GM12878 (cell line): ENCODE results near the gene CNNM4. TPM values are rescaled to one million over a fixed set of nuclear protein-coding genes. Genes with fewer than 3 reads are reported as not detected.

Experiments used
- ATAC-seq: fragments of 200-7000 bp; cut with Tn5 transposase; 3 replicates; pipeline ENCODE4 v1.9.1; 2020; ENCODE audit warnings: mild to moderate bottlenecking, moderate library complexity
- BruUV-seq: library from RNA; stranded (reverse); fragments of 400-500 nt; replicated peaks from 2 replicates; lab custom pipeline; 2021; lab: Mats Ljungman, UMichigan
- CTCF ChIA-PET: fragments of 300-600 bp; sonication (Branson Sonifier 250); formaldehyde crosslinking; extraction: SDS; loops from one replicate; lab custom pipeline; 2021; ENCODE audit warnings: inconsistent platforms; lab: Yijun Ruan, JAX
- POLR2A ChIA-PET: fragments of 350-600 bp; formaldehyde crosslinking; extraction: SDS; loops from one replicate; lab custom pipeline; 2021; ENCODE audit warnings: inconsistent platforms; lab: Charles Lee
- RAD21 ChIA-PET: fragments of 300-600 bp; sonication (Branson Sonifier 250); formaldehyde crosslinking; loops from one replicate; lab custom pipeline; 2023; ENCODE audit warnings: antibody characterized with exemption; ENCODE audit not compliant: unreplicated experiment; lab: Charles Lee
- SMC1A ChIA-PET: fragments of 300-600 bp; sonication (Branson Sonifier 250); formaldehyde crosslinking; loops from one replicate; lab custom pipeline; 2023; ENCODE audit not compliant: unreplicated experiment, uncharacterized antibody; lab: Charles Lee
- DNase-seq: peaks from one replicate; pipeline ENCODE4 v3.0.0-alpha.2; 2011; ENCODE audit warnings: low read depth, low spot score
- FAIRE-seq: peaks from 3 replicates; lab custom pipeline; 2011; peaks lifted over from hg19 to GRCh38; lab: Jason Lieb, UNC
- H2AFZ ChIP-seq: 2 replicates; pipeline ENCODE4 v1.6.0; 2011; ENCODE audit warnings: low read depth, low read length, control low read depth; ENCODE audit not compliant: control insufficient read depth
- H3K27ac ChIP-seq: 2 replicates; pipeline ENCODE4 v1.5.1; 2011; ENCODE audit warnings: control low read depth; ENCODE audit not compliant: control insufficient read depth, insufficient read depth
- H3K27me3 ChIP-seq, 2 experiments: replicated peaks in 1 of 2; 2 replicates each; pipeline versions ENCODE4 v1.6.0 to v1.6.1; 2011; ENCODE audit warnings: low read length in 1 of 2; ENCODE audit not compliant: control insufficient read depth in 2 of 2, insufficient read depth in 2 of 2
- H3K36me3 ChIP-seq, 2 experiments: 2 replicates each; pipeline ENCODE4 v1.5.1; 2011; ENCODE audit warnings: low read length in 1 of 2; ENCODE audit not compliant: control insufficient read depth in 2 of 2, insufficient read depth in 2 of 2
- H3K4me1 ChIP-seq: 2 replicates; pipeline ENCODE4 v1.6.1; 2011; ENCODE audit warnings: mild to moderate bottlenecking, low read length, moderate library complexity, mixed read lengths; ENCODE audit not compliant: control insufficient read depth, insufficient read depth
- H3K4me2 ChIP-seq: 2 replicates; pipeline ENCODE4 v1.6.0; 2011; ENCODE audit warnings: control low read depth; ENCODE audit not compliant: control insufficient read depth, insufficient read depth
- H3K4me3 ChIP-seq: fragments of 200-600 bp; sonication (generic); 2 replicates; pipeline ENCODE4 v1.5.1; 2016
- H3K79me2 ChIP-seq: 2 replicates; pipeline ENCODE4 v1.6.0; 2011; ENCODE audit warnings: low read length; ENCODE audit not compliant: control insufficient read depth, insufficient read depth
- H3K9ac ChIP-seq: 2 replicates; pipeline ENCODE4 v1.8.0; 2011; ENCODE audit warnings: low read length, control low read depth, mixed read lengths; ENCODE audit not compliant: control insufficient read depth, insufficient read depth
- H3K9me3 ChIP-seq: replicated peaks from 3 replicates; pipeline ENCODE4 v1.5.1; 2011; ENCODE audit warnings: mild to moderate bottlenecking, low read length; ENCODE audit not compliant: control insufficient read depth, insufficient read depth
- H4K20me1 ChIP-seq: 2 replicates; pipeline ENCODE4 v1.6.0; 2011; ENCODE audit not compliant: control insufficient read depth, insufficient read depth
- CREM ChIP-seq: IDR thresholded peaks from 2 replicates; pipeline ENCODE4 v1.6.1; 2014; ENCODE audit warnings: antibody characterized with exemption, low read depth
- KDM1A ChIP-seq: fragments of 200-600 bp; sonication (generic); IDR thresholded peaks from 2 replicates; pipeline ENCODE4 v1.6.1; 2016; ENCODE audit warnings: borderline replicate concordance
- MXI1 ChIP-seq: fragments of 150-350 bp; IDR thresholded peaks from 2 replicates; pipeline ENCODE4 v1.6.1; 2011; ENCODE audit warnings: low read depth, mild to moderate bottlenecking, inconsistent platforms, low read length, improper control_type of control experiment
- POLR2AphosphoS2 ChIP-seq: IDR thresholded peaks from 2 replicates; pipeline ENCODE4 v1.6.1; 2011; ENCODE audit warnings: low read depth, mild to moderate bottlenecking, low read length, improper control_type of control experiment, moderate library complexity
- STAT3 ChIP-seq: IDR thresholded peaks from 2 replicates; pipeline ENCODE4 v1.6.1; 2011; ENCODE audit warnings: low read depth, low read length, improper control_type of control experiment
- WGBS: methylation state at CpG from one replicate; pipeline ENCODE4 v1.1.6; 2016; ENCODE audit warnings: low lambda C conversion rate; ENCODE audit not compliant: insufficient replicate concordance, insufficient coverage; ENCODE audit errors: missing lambda C conversion rate; 5-methylcytosine and 5-hydroxymethylcytosine counted together
- in situ Hi-C: fragments of 300-500 bp; cut with MboI; formaldehyde crosslinking; loops from 9 replicates; pipeline ENCODE4 v1.14.3; 2018; ENCODE audit warnings: mixed read lengths
- intact Hi-C: fragments of 100-400 bp; cut with micrococcal nuclease; formaldehyde crosslinking; loops from one replicate; pipeline ENCODE4 v1.14.2; 2022; ENCODE audit not compliant: unreplicated experiment
- polyA plus RNA-seq, 11 experiments: library from polyadenylated mRNA; depleted of rRNA in 4 of 11; unstranded in 6 of 11; stranded (reverse) in 5 of 11; fragments of >200 nt; fragmentation: Nextera tagmentation in 4 of 11; fragmentation: Illumina TruSeq in 1 of 11; extraction: Ambion mirVana in 4 of 11; extraction: Trizol in 1 of 11; gene quantifications; 1 replicate in 1 of 11; 2 replicates in 10 of 11; pipeline versions ENCODE4 v1.2.1 to v1.2.3, GENCODE V29; 2011 to 2016; ENCODE audit warnings: inconsistent platforms in 2 of 11, missing spikeins in 2 of 11, low read depth in 1 of 11
- total RNA-seq, 4 experiments: library from RNA; depleted of rRNA in 3 of 4; stranded (reverse); fragments of >200 nt in 3 of 4; fragmentation: Illumina TruSeq in 1 of 4; extraction: Trizol in 1 of 4; gene quantifications; 2 replicates each; pipeline versions ENCODE4 v1.2.1 to v1.2.3, GENCODE V29; 2013 to 2021
- TF ChIP-seq, protein P1 (sequence below): IDR thresholded peaks from 2 replicates; pipeline ENCODE4 v1.6.1; 2011; ENCODE audit warnings: low read depth, low read length, improper control_type of control experiment, borderline replicate concordance

The CNNM4 gene
- total and polyA plus RNA-seq, 10 of the 15 experiments (the other 5 are each of a cell fraction or from before 2014, with no cell fraction given) = 2.4 to 13.8 (median 8.1) TPM

DNA sequence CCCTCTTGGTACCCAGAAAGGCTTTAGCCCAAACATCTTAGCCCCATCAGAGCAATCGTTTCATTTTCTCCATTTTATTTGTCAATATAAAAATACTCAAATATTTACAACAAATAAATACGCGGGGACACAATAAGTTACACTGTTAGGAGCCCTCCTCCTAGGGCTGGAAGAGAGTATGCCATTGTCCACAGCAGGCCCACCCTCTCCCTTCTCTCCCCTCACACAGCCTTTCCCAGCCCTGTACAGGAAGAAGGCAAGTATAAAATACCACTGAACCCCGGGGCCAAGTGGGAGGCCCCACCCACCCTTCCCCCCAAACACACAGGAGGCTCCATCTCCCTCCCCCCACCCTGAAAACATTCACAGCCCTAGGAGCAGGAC, 99.0 kb downstream of the CNNM4 start:
- H3K27me3 ChIP-seq = no peaks in the 10 kb centered on the region
- H3K9ac ChIP-seq = no peak overlapping the region
- no peak overlapping the region for H2AFZ ChIP-seq
- H4K20me1 ChIP-seq = no peaks in the 10 kb centered on the region
- CTCF ChIA-PET = interaction anchor here (1.0 to 10.4 kb wide), 2 partner anchors 93 to 253 kb away, joined by 3 to 238 read pairs; no protein-coding TSS in a partner anchor
- BruUV-seq = no TSS peak
- H3K4me1 ChIP-seq = peaks cover 3% of the 10 kb centered on the region; the same call in 1 of the 2 replicates
- TF ChIP-seq, protein P1, sequence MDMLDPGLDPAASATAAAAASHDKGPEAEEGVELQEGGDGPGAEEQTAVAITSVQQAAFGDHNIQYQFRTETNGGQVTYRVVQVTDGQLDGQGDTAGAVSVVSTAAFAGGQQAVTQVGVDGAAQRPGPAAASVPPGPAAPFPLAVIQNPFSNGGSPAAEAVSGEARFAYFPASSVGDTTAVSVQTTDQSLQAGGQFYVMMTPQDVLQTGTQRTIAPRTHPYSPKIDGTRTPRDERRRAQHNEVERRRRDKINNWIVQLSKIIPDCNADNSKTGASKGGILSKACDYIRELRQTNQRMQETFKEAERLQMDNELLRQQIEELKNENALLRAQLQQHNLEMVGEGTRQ = no peak
- no peak for TF ChIP-seq STAT3
- no peak for TF ChIP-seq MXI1
- TF ChIP-seq KDM1A = no peak
- no peak for TF ChIP-seq CREM
- TF ChIP-seq POLR2AphosphoS2 = no peak
- SMC1A ChIA-PET = no interaction called here
- peaks cover 3 to 21% of the 10 kb centered on the region in 2 experiments; a peak in 3 of 4 replicates for H3K36me3 ChIP-seq
- no peak for FAIRE-seq
- WGBS = 75% methylated on average over 4 of the region's 4 CpGs
- intact Hi-C loops = no loop called here
- RAD21 ChIA-PET = interaction anchor here (3.6 kb wide), 1 partner anchor 8 kb away, joined by 39 read pairs; no protein-coding TSS in a partner anchor
- peaks cover 18% of the 10 kb centered on the region for H3K79me2 ChIP-seq
- in situ Hi-C loops = loop anchor here (5.0 to 10.0 kb wide), 2 partner anchors 93 to 255 kb away; partner anchors contain the start of gene ANKRD36
- H3K4me2 ChIP-seq = no peak overlapping the region
- H3K9me3 ChIP-seq = no peaks in the 10 kb centered on the region
- POLR2A ChIA-PET = no interaction called here
- no peak for ATAC-seq
- DNase-seq = no peak
- H3K4me3 ChIP-seq = no peak overlapping the region
- no peak overlapping the region for H3K27ac ChIP-seq
